GM12801 (cell line): Measurements from ENCODE around the gene OCSTAMP.

Experiments
- CTCF ChIP-seq: IDR thresholded peaks from one replicate; pipeline ENCODE4 v1.5.1; 2011; ENCODE audit warnings: control low read depth; ENCODE audit not compliant: insufficient read length; ENCODE audit errors: extremely low read depth

Gene OCSTAMP

GRCh38 chr20:46572790-46573189, 22.3 kb upstream of the OCSTAMP start:
- TF ChIP-seq CTCF = no peak

- TF ChIP-seq CTCF = no peak
Measured at GRCh38 chr20:46572153-46572552, 21.7 kb upstream of the OCSTAMP start.

- TF ChIP-seq CTCF = no peak
Measured at GRCh38 chr20:46571418-46571817, 21.0 kb upstream of the OCSTAMP start.

- TF ChIP-seq CTCF = no peak
Measured at GRCh38 chr20:46570956-46571355, 20.5 kb upstream of the OCSTAMP start.

GRCh38 chr20:46569961-46570360, 19.5 kb upstream of the OCSTAMP start:
- no peak for TF ChIP-seq CTCF

- TF ChIP-seq CTCF = no peak
Measured at GRCh38 chr20:46568570-46569129, 18.2 kb upstream of the OCSTAMP start.

- no peak for TF ChIP-seq CTCF
Measured at GRCh38 chr20:46566125-46566524, 15.7 kb upstream of the OCSTAMP start.

GRCh38 chr20:46564241-46564957, 13.9 kb upstream of the OCSTAMP start:
- TF ChIP-seq CTCF = no peak
